Raji (cell line): Measurements from ENCODE around the gene PKIB.

Source experiments
- POLR2A ChIP-seq: IDR thresholded peaks from 2 replicates; pipeline ENCODE4 v1.6.1; 2011; ENCODE audit warnings: low read depth, low read length, control low read depth; ENCODE audit not compliant: insufficient read depth

PKIB gene

DNA sequence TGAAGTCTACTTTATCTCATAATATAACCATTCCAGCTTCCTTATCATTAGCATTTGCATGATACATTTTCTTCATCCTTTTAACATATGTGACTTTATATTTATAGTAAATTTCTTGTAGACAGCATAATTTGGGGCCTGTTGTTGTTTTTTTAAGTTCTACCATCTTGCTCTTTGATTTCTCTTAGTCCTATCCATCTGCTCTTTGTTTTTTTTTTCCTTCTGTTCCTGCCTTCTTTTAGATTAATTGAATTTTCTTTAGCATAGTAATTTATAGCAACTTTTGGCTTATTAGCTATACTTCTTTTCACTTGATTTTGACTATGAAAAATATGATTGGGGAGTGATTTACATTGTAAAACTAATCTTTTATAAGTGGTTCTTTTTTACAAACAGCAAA is 150.1 kb downstream of the PKIB start:
- no peak for TF ChIP-seq POLR2A

DNA sequence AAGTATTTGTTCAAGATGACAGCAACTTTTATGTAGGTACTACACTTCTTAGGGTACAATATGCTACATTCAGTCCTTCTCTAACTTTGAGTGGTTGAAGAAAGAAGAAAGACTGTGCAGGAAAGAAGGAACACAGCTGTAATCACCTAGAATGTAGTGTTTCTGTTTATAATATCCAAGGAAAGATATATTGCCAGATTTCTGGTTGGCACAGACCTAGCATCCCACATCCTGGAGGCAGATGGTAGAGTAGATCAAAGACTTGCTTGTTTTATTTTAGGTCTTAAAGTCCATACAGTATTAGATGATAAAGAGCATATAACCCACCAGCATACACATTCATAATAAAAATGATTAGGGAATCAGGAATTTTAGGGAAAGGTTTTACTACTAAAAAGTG is 156.1 kb downstream of the PKIB start:
- TF ChIP-seq POLR2A = no peak

DNA sequence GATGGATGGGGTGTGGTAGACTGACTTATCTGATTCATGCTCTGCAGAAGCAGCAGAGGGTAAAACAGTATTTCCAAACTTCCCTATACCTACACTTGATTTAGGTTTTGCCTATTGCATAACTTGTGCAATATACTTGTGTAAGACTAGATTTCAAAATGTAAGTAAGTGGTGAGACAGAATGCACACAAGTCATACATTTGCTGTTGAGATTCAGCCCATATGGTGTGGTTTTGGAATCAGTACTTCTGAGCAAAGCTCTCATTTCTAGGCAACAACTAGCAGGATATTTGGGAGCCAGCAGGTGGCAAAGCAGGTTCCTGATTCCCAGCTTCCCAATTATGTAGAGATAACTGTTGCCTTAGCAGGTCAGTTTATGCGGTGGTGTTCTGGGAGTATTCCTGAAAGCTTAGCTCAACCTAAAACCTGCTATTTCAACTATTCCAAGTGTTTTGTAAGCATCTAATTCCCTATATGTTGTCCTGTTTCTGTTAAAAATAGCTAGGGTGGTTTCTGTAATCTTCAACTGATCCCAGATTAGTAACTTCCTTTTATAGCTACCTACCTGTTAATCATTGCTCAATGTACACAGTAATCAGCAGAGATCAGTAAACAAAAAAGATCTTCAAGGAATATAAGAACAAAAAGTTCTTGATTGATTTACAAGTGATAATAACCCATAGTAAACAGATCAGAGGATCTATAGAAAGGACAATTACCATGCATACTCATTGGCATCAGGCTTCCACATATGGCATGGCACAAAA is 160.8 kb downstream of the PKIB start:
- no peak for TF ChIP-seq POLR2A

DNA sequence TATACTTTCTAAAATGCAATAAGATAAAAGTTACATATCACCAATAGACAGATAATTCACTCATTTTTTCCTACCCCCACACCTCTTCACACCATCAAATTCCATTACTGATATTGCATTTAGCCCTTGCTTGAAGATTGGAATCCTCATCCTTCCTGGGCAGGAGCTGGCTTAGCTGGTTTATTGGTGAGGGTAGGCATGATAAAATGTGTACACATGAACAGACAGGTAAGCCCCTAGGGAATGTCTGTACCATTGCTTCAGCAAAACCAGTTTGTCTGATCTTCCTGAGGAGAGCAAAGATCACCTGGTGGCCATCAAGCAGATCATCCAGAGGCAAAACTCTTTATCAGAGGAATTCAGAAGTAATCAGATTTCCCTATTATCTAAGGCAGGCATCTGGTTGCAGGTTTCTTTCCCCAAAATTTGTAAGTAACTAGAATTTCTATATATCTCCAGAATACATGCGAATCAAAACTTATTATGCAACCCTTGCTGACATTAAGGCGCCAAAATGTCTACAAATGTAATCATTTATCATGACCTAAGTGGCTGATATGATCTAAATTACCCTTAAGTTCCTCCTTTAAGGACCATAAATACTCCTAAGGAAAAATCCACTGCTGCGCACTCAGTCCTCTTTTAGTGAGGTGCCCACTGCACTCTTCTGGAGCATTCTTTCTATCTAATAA is 162.7 kb downstream of the PKIB start:
- TF ChIP-seq POLR2A = no peak
